Choroid plexus epithelial cell (primary cell): Measurements from ENCODE around the gene TTC7B.
"Not testable (repeated sequence)": the region's sequence is repeated elsewhere in the genome, so short reads cannot be mapped to it uniquely, and the experiment has no call there.

Experiments
- DNase-seq: peaks from one replicate; pipeline ENCODE4 v3.0.0-alpha.2; 2010; ENCODE audit warnings: low read depth
- H3K4me3 ChIP-seq: 2 replicates; pipeline ENCODE4 v1.5.1; 2011; ENCODE audit warnings: low read depth, mild to moderate bottlenecking, control low read depth, low read length, moderate library complexity
- TF ChIP-seq, protein P1 (sequence below): conservative IDR thresholded peaks from 2 replicates; pipeline ENCODE4 v1.5.1; 2011; ENCODE audit warnings: low read depth, mild to moderate bottlenecking, control low read depth, inconsistent platforms, low read length, moderate library complexity

The TTC7B gene

DNA sequence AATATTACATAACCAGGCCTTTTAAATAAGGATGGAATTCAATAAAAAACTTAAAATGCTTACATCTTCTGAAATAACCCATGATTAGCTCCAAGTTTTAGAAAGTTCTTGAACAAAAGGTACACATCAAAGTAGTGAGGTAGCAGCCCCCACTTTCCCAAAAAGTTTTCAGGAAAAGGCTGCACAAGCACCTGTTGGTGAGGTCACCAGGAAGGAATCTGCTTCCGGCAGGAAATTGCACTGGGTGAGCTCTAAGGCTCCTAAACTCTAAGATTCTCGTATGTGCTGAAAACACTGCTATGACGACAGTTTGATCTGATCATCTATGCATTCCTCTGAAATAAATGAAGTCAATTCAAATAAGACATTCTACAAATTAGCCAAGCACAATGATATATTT, 34.3 kb upstream of the TTC7B start:
- no peak overlapping the region for H3K4me3 ChIP-seq
- TF ChIP-seq, protein P1, sequence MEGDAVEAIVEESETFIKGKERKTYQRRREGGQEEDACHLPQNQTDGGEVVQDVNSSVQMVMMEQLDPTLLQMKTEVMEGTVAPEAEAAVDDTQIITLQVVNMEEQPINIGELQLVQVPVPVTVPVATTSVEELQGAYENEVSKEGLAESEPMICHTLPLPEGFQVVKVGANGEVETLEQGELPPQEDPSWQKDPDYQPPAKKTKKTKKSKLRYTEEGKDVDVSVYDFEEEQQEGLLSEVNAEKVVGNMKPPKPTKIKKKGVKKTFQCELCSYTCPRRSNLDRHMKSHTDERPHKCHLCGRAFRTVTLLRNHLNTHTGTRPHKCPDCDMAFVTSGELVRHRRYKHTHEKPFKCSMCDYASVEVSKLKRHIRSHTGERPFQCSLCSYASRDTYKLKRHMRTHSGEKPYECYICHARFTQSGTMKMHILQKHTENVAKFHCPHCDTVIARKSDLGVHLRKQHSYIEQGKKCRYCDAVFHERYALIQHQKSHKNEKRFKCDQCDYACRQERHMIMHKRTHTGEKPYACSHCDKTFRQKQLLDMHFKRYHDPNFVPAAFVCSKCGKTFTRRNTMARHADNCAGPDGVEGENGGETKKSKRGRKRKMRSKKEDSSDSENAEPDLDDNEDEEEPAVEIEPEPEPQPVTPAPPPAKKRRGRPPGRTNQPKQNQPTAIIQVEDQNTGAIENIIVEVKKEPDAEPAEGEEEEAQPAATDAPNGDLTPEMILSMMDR: no peak
- DNase-seq: peak; percentile 29

DNA sequence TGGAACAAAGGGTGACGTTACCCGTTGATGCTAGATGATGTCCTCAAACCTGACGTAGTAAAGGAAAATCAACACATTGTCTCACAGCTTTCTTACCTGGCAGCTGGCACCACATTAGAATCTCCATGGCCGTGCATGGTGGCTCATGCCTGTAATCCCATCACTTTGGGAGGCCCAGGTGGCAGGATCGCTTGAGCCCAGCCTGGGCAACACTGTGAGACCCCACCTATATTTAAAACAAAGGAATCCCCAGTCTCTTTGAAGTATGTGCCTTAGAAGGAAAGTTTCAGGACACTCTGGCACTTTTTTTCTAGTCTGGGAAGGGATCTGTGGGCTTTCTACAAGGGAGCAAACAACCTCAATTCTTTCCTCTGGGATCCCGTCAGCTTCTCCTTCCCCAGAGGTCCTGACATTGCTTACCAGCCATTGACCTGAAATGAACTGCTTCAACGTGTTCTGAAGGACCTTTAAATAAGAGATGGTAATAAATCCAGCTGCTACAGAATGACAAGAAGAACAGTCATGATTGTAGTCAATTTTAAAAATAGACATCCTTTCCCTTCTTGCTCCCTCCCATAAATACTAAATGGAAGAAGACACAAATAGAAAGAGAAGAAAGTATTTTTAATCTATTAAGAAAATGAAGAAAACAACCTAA, 33.7 kb upstream of the TTC7B start:
- TF ChIP-seq, protein P1: no peak
- DNase-seq: no peak
- H3K4me3 ChIP-seq: no peak overlapping the region

DNA sequence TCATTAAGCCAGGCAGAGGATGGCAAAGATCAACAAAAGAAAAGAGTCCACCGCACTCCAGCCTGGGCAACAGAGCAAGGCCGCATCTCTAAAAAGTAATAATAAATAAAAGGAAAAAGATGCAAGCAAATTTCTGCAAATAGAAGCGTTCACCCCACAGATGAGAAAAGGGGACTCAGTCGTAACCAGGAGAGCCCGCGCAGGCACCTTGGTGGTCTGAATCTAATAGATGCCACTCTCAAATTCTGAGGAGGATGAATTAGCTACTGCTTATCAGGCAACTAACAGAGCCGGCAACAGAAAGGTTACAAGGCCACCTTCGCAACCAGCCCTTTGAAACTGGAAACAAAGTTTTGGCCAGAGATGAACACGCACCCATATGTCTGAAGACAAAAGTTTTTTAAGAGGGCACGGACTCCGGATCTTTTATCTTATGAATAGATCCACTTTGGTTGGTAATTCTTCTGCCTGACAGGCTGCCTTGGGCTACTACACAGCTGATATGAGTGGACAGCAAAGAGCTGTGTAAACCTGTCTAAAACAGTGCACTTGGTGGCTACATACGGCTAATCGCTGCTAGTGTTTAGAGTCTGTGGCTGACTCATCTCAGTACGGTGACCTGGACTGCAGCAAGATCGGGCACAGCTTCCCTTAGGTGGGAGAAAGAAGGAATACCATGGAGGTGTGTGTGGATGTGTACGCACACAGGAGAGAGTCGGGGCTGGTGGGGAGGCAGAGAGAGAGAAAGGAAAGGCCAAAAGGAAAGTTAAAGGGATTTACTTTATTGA, 32.9 kb upstream of the TTC7B start:
- no peak for DNase-seq
- H3K4me3 ChIP-seq: no peak overlapping the region
- TF ChIP-seq, protein P1: no peak

DNA sequence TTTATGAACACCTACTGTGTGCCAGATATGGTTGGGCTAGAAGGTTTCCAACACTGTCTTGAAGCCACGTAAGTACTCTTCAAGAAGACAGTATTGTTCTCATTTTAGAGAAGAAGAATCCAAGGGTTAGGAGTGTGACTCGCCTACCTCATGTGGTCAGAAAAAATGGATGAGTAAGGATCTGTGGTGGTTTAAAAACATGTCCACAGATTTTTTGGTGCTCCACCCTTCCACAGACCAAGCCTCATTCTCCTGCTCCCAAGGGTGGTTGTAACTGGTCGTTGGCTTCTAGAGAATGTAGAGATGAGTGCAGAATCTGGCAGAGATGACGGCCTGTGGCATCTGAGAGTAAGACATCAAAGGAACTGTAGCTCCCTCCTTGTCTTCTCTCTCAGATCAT, 30.3 kb upstream of the TTC7B start:
- no peak overlapping the region for H3K4me3 ChIP-seq
- TF ChIP-seq, protein P1: no peak
- DNase-seq: no peak

DNA sequence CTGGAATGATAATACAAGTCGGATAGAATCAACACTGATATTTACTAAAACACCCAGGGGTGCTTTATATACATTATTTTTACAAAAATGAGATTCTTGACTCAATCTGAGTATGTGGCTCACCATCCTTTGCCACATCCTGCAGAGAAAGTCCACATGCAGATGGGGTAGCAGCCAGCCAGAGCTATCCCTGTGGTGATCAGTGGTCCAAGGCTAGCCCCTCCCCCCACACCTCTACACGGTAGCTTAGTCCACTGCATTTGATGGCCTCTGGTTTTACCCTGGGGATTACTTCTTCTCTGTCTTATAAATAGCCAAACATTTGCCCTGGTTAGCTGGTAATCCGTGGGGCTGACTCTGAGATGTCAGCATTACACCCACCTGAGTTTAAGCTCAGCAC, 28.1 kb upstream of the TTC7B start:
- TF ChIP-seq, protein P1: no peak
- DNase-seq: no peak
- H3K4me3 ChIP-seq: no peak overlapping the region

DNA sequence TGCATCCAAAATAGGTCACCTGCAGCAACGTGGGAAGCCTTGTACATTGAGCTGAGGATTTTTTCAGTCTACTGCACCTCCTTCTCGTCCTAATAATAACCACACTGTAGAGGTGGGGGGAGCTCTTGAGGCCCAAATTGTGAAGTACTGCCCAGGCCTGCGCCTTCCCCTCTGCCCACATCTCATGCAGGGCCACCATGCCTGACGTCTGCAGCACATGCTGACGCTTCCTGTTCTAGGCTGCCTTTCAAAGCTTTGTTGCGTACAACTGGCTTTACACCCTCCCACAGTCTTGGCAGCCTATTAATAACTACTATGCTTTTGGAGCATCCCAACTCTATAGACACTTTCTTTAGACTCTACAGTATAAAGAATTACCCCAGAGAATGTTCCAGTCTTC, 26.5 kb upstream of the TTC7B start:
- no peak for DNase-seq
- TF ChIP-seq, protein P1: no peak
- no peak overlapping the region for H3K4me3 ChIP-seq

DNA sequence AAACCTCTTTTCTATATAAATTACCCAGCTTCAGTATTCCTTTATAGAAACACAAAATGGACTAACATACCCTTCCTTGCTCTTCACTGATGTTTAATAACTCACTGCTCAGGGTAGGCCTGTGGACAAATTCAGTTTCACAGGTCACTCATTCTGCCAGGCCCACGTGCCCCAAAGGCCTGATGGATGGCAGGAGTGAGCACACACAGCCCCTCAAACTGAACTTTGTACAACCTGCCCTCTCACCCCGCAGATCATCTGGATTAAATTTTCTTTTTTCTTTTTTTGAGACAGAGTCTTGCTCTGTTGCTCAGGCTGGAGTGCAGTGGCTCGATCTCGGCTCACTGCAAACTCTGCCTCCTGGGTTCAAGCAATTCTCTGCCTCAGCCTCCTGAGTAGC, 24.4 kb upstream of the TTC7B start:
- not testable (repeated sequence) for H3K4me3 ChIP-seq, DNase-seq
